OCI-LY1 (cell line): ENCODE results near the gene LRMDA.

Source experiments
- H2AFZ ChIP-seq: fragments of 200-600 bp; sonication (generic), shearing (Covaris generic); 2 replicates; pipeline ENCODE4 v1.6.0; 2014; ENCODE audit warnings: antibody characterized with exemption, mild to moderate bottlenecking, low read length
- H3F3A ChIP-seq: fragments of 200-600 bp; sonication (generic), shearing (Covaris generic); 2 replicates; pipeline ENCODE4 v1.6.0; 2014; ENCODE audit warnings: mild to moderate bottlenecking, antibody characterized with exemption, low read length, moderate library complexity; ENCODE audit not compliant: insufficient read depth
- H3K27ac ChIP-seq: fragments of 200-600 bp; sonication (generic); 2 replicates; pipeline ENCODE4 v1.5.1; 2014; ENCODE audit warnings: low read length, mixed run types, mild to moderate bottlenecking, low read depth; ENCODE audit not compliant: poor library complexity, severe bottlenecking
- H3K27me3 ChIP-seq: fragments of 200-600 bp; sonication (generic); 2 replicates; pipeline ENCODE4 v1.6.0; 2014; ENCODE audit warnings: antibody characterized with exemption, mild to moderate bottlenecking, low read length, moderate library complexity; ENCODE audit not compliant: insufficient read depth
- H3K36me3 ChIP-seq: fragments of 200-600 bp; sonication (generic); 2 replicates; pipeline ENCODE4 v1.6.1; 2014; ENCODE audit warnings: mild to moderate bottlenecking, antibody characterized with exemption, low read length, moderate library complexity, mixed read lengths; ENCODE audit not compliant: insufficient read depth
- H3K4me1 ChIP-seq: fragments of 200-600 bp; sonication (generic); 2 replicates; pipeline ENCODE4 v1.5.1; 2014; ENCODE audit warnings: mild to moderate bottlenecking, low read length, moderate library complexity; ENCODE audit not compliant: insufficient read depth, severe bottlenecking
- H3K4me2 ChIP-seq: fragments of 200-600 bp; sonication (generic), shearing (Covaris generic); 2 replicates; pipeline ENCODE4 v1.6.1; 2014; ENCODE audit warnings: low read length
- H3K4me3 ChIP-seq: fragments of 200-600 bp; sonication (generic); 2 replicates; pipeline ENCODE4 v1.5.1; 2014; ENCODE audit warnings: low read length, low read depth, mild to moderate bottlenecking, mixed read lengths; ENCODE audit not compliant: poor library complexity, severe bottlenecking
- H3K79me2 ChIP-seq: fragments of 200-600 bp; shearing (Covaris generic); 2 replicates; pipeline ENCODE4 v1.6.1; 2016; ENCODE audit warnings: mixed run types, low read length, mixed read lengths; ENCODE audit not compliant: insufficient read depth
- H3K9ac ChIP-seq: fragments of 200-600 bp; sonication (generic), shearing (Covaris generic); 2 replicates; pipeline ENCODE4 v1.6.1; 2014; ENCODE audit warnings: mild to moderate bottlenecking, low read length, mixed read lengths
- H3K9me2 ChIP-seq: fragments of 200-600 bp; sonication (generic), shearing (Covaris generic); 2 replicates; pipeline ENCODE4 v1.6.1; 2014; ENCODE audit warnings: low read depth, mild to moderate bottlenecking, low read length, mixed read lengths
- H3K9me3 ChIP-seq: fragments of 200-600 bp; shearing (Covaris generic); 2 replicates; pipeline ENCODE4 v1.6.1; 2014; ENCODE audit warnings: low read length, mixed read lengths
- H4K20me1 ChIP-seq: fragments of 200-600 bp; sonication (generic), shearing (Covaris generic); 2 replicates; pipeline ENCODE4 v1.6.0; 2016; ENCODE audit warnings: mild to moderate bottlenecking, low read length; ENCODE audit not compliant: insufficient read depth
- CTCF ChIP-seq: fragments of 200-600 bp; sonication (generic), shearing (Covaris generic); IDR thresholded peaks from 2 replicates; pipeline ENCODE4 v1.5.1; 2017; ENCODE audit warnings: mild to moderate bottlenecking, antibody characterized with exemption, low read length, moderate library complexity, mixed read lengths
- EZH2 ChIP-seq: fragments of 200-600 bp; sonication (generic), shearing (Covaris generic); IDR thresholded peaks from 2 replicates; pipeline ENCODE4 v1.8.0; 2017; ENCODE audit warnings: borderline replicate concordance, mixed run types, mild to moderate bottlenecking, antibody characterized with exemption, low read length, moderate library complexity, mixed read lengths

Gene LRMDA

GRCh38 chr10:76032700-76033039 is 601.2 kb downstream of the LRMDA start:
- TF ChIP-seq CTCF = no peak
- TF ChIP-seq EZH2 = no peak
- H3K27me3 ChIP-seq = no peaks in the 10 kb centered on the region
- H3F3A ChIP-seq = no peaks in the 10 kb centered on the region
- H3K9me3 ChIP-seq = no peaks in the 10 kb centered on the region
- no peaks in the 10 kb centered on the region for H3K9me2 ChIP-seq
- H3K79me2 ChIP-seq = no peaks in the 10 kb centered on the region
- H3K36me3 ChIP-seq = no peaks in the 10 kb centered on the region
- H3K27ac ChIP-seq = no peak overlapping the region
- no peak overlapping the region for H2AFZ ChIP-seq
- H3K9ac ChIP-seq = no peak overlapping the region
- H4K20me1 ChIP-seq = no peaks in the 10 kb centered on the region
- no peak overlapping the region for H3K4me3 ChIP-seq
- no peaks in the 10 kb centered on the region for H3K4me1 ChIP-seq
- H3K4me2 ChIP-seq = no peak overlapping the region

- no peak overlapping the region for H3K27ac ChIP-seq
- no peaks in the 10 kb centered on the region for H3K27me3 ChIP-seq
These were observed 602.2 kb downstream of the LRMDA start for GRCh38 chr10:76033457-76034196.

GRCh38 chr10:76034353-76035205 is 603.2 kb downstream of the LRMDA start:
- no peaks in the 10 kb centered on the region for H3K4me1 ChIP-seq
- H4K20me1 ChIP-seq = no peaks in the 10 kb centered on the region
- H3K27ac ChIP-seq = no peak overlapping the region
- H3F3A ChIP-seq = no peaks in the 10 kb centered on the region
- H3K9me3 ChIP-seq = no peaks in the 10 kb centered on the region
- H3K79me2 ChIP-seq = no peaks in the 10 kb centered on the region
- H3K9me2 ChIP-seq = no peaks in the 10 kb centered on the region
- H3K27me3 ChIP-seq = no peaks in the 10 kb centered on the region
- H3K4me2 ChIP-seq = no peak overlapping the region
- TF ChIP-seq EZH2 (no peak), CTCF (no peak)
- H3K9ac ChIP-seq = no peak overlapping the region
- no peaks in the 10 kb centered on the region for H3K36me3 ChIP-seq
- H2AFZ ChIP-seq = no peak overlapping the region
- no peak overlapping the region for H3K4me3 ChIP-seq

More at GRCh38 chr10:76033457-76034196, 602.2 kb downstream of the LRMDA start:
- Histone ChIP-seq H3K36me3 (no peaks in the 10 kb centered on the region), H3K4me1 (no peaks in the 10 kb centered on the region), H3K4me3 (no peak overlapping the region), H3K9me2 (no peaks in the 10 kb centered on the region), H3K9ac (no peak overlapping the region), H4K20me1 (no peaks in the 10 kb centered on the region), H3K9me3 (no peaks in the 10 kb centered on the region), H2AFZ (no peak overlapping the region), H3K79me2 (no peaks in the 10 kb centered on the region), H3F3A (no peaks in the 10 kb centered on the region), H3K4me2 (no peak overlapping the region)
- no peak for TF ChIP-seq CTCF
- no peak for TF ChIP-seq EZH2
